Colonic mucosa (tissue), 4 donors: Measurements from ENCODE around the gene FARSB. TPM values are rescaled to one million over a fixed set of nuclear protein-coding genes. Genes with fewer than 3 reads are reported as not detected.

Source experiments
- DNase-seq: peaks from one replicate; pipeline ENCODE4 v3.0.0-alpha.2; 2020
- H3K27ac ChIP-seq: fragments of 200-600 bp; one replicate; pipeline ENCODE4 v1.8.0; 2021
- H3K27me3 ChIP-seq: fragments of 200-600 bp; one replicate; pipeline ENCODE4 v1.8.0; 2021
- H3K36me3 ChIP-seq: fragments of 200-600 bp; one replicate; pipeline ENCODE4 v1.8.0; 2021
- H3K4me1 ChIP-seq: fragments of 200-600 bp; one replicate; pipeline ENCODE4 v1.8.0; 2021; ENCODE audit warnings: mild to moderate bottlenecking
- H3K4me3 ChIP-seq: fragments of 200-600 bp; one replicate; pipeline ENCODE4 v1.8.0; 2021
- H3K9ac ChIP-seq, 2 donors: one replicate each; pipeline ENCODE4 v1.7.0; 2013; ENCODE audit warnings: control low read depth in 2 of 2, low read depth in 2 of 2, low read length in 2 of 2
- H3K9me3 ChIP-seq: fragments of 200-600 bp; one replicate; pipeline ENCODE4 v1.8.0; 2021
- CTCF ChIP-seq: fragments of 200-600 bp; IDR thresholded peaks from one replicate; pipeline ENCODE4 v1.8.0; 2022; ENCODE audit warnings: antibody characterized with exemption, mild to moderate bottlenecking
- intact Hi-C: fragments of 100-400 bp; cut with DNase I; formaldehyde crosslinking; loops from one replicate; pipeline ENCODE4 v1.14.1; 2022
- total RNA-seq, 2 donors: library from RNA; stranded (reverse); fragmentation: NEBNext Ultra II Directional in 1 of 2; extraction: Animal tissue kit (Norgen Biotek cat#: 25700) in 1 of 2; gene quantifications; one replicate each; pipeline ENCODE4 v1.2.1, GENCODE V29; 2021
- donor health status: healthy.
- donor health status: DM: no; HTN: no; CAD: no.
- donor health status: DM: no; HTN: no; CAD: no.

Gene FARSB
- total RNA-seq, 2 donors from 2014 or later = 21.9 to 34.6 TPM

DNA sequence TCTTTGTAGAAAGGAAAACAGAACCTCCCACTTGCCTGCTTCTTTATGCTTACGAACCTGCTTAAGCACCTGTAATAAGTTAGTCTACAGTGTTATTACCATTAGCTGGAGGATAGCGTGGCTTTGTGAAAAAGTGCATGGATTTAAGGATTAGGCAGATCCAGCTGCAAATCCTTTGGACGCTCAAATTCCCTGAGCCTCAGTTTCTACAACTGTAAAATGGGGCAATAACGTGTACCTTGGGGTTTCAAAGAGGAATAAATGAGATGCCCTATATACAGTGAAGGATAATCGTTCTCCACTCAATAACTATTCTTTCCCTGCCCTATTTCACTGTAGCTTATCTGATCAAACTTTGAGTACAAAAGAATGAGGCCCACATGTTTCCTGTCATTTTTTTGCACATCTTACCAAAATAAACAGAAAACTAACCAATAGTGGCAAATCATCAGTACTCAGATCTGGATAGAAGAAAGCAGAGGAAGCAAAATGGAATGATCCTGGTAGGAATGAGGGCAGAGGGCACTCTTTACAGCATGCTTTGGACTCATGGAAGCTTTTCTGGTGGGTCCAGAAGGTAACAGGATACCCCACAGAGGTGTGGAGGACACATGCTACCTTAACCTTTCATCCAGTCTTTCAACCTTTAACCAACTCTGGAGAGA is 30.3 kb upstream of the FARSB start:
- Histone ChIP-seq H3K4me1 (no peaks in the 10 kb centered on the region), H3K27ac (no peak overlapping the region), H3K9ac (no peak overlapping the region), H3K9me3 (no peaks in the 10 kb centered on the region), H3K27me3 (no peaks in the 10 kb centered on the region), H3K36me3 (no peaks in the 10 kb centered on the region), H3K4me3 (no peak overlapping the region)
- DNase-seq = no peak
- intact Hi-C loops = no loop called here
- TF ChIP-seq CTCF = no peak

- TF ChIP-seq CTCF = no peak
- Histone ChIP-seq H3K27me3 (no peaks in the 10 kb centered on the region), H3K36me3 (no peaks in the 10 kb centered on the region), H3K9me3 (no peaks in the 10 kb centered on the region), H3K9ac (no peak overlapping the region), H3K4me1 (no peaks in the 10 kb centered on the region), H3K4me3 (no peak overlapping the region), H3K27ac (no peak overlapping the region)
- no peak for DNase-seq
- intact Hi-C loops = no loop called here
Observed at GRCh38 chr2:222683805-222684204, 27.9 kb upstream of the FARSB start.

- Histone ChIP-seq H3K9me3 (no peaks in the 10 kb centered on the region), H3K9ac (no peak overlapping the region), H3K4me1 (no peaks in the 10 kb centered on the region), H3K4me3 (no peak overlapping the region), H3K36me3 (no peaks in the 10 kb centered on the region), H3K27me3 (no peaks in the 10 kb centered on the region), H3K27ac (no peak overlapping the region)
- no peak for DNase-seq
- intact Hi-C loops = no loop called here
- TF ChIP-seq CTCF = no peak
Observed at GRCh38 chr2:222677981-222678380, 22.1 kb upstream of the FARSB start.

DNA sequence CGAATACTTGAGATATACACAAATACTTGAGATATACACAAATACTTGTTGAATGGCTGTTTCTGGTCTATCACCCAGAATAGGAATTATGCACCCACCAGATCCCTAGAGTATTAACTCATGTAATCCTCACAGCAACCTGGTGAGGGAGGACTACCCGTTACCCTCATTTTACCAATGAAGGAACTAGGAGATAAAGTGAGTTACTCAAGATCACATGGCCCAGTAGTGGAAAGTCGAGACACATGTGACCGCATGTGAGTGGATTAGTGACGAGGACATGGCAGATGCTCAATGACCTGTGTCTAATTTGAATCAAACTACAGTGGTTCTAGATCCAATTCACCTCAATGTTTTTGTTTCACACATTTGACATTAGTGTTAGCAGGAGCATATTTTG is 18.0 kb upstream of the FARSB start:
- intact Hi-C loops = no loop called here

GRCh38 chr2:222673273-222673672 is 17.4 kb upstream of the FARSB start:
- Histone ChIP-seq H3K27me3 (no peaks in the 10 kb centered on the region), H3K4me1 (no peaks in the 10 kb centered on the region), H3K4me3 (no peak overlapping the region), H3K9me3 (no peaks in the 10 kb centered on the region), H3K27ac (no peak overlapping the region), H3K36me3 (no peaks in the 10 kb centered on the region), H3K9ac (no peak overlapping the region)
- no peak for TF ChIP-seq CTCF
- intact Hi-C loops = no loop called here
- no peak for DNase-seq

More for the DNA sequence above, 18.0 kb upstream of the FARSB start:
- no peaks in the 10 kb centered on the region for H3K27me3 ChIP-seq
- H3K36me3 ChIP-seq = no peaks in the 10 kb centered on the region
- H3K4me1 ChIP-seq = no peaks in the 10 kb centered on the region
- TF ChIP-seq CTCF = no peak
- no peak overlapping the region for H3K27ac ChIP-seq
- no peak overlapping the region for H3K4me3 ChIP-seq
- H3K9ac ChIP-seq = no peak overlapping the region
- no peak for DNase-seq
- H3K9me3 ChIP-seq = no peaks in the 10 kb centered on the region
